Smooth muscle cell (in vitro differentiated cells): Measurements from ENCODE around the gene PDXDC1. TPM values are rescaled to one million over a fixed set of nuclear protein-coding genes. Genes with fewer than 3 reads are reported as not detected.
"Not testable (repeated sequence)": the region's sequence is repeated elsewhere in the genome, so short reads cannot be mapped to it uniquely, and the experiment has no call there.

Source experiments
- DNase-seq: peaks from one replicate; lab custom pipeline; 2025; ENCODE audit not compliant: unreplicated experiment; lab: John Stamatoyannopoulos, UW
- H2AFZ ChIP-seq: fragments of 200-600 bp; sonication (generic); 2 replicates; pipeline ENCODE4 v1.6.0; 2016; ENCODE audit warnings: antibody characterized with exemption, low read depth, mild to moderate bottlenecking
- H3F3A ChIP-seq: fragments of 200-600 bp; sonication (generic); 2 replicates; pipeline ENCODE4 v1.6.0; 2017; ENCODE audit warnings: antibody characterized with exemption, low read depth
- H3K27ac ChIP-seq: fragments of 200-600 bp; sonication (generic); 2 replicates; pipeline ENCODE4 v1.5.1; 2016; ENCODE audit warnings: low read depth, mild to moderate bottlenecking
- H3K27me3 ChIP-seq: fragments of 200-600 bp; sonication (generic); 2 replicates; pipeline ENCODE4 v1.6.1; 2016; ENCODE audit warnings: low read depth, mild to moderate bottlenecking
- H3K36me3 ChIP-seq: fragments of 200-600 bp; sonication (generic); 2 replicates; pipeline ENCODE4 v1.5.1; 2016; ENCODE audit warnings: low read depth
- H3K4me1 ChIP-seq: fragments of 200-600 bp; sonication (generic); 2 replicates; pipeline ENCODE4 v1.5.1; 2016; ENCODE audit warnings: low read depth
- H3K4me2 ChIP-seq: fragments of 200-600 bp; sonication (generic); 2 replicates; pipeline ENCODE4 v1.6.0; 2016; ENCODE audit warnings: mild to moderate bottlenecking
- H3K4me3 ChIP-seq: fragments of 200-600 bp; sonication (generic); 2 replicates; pipeline ENCODE4 v1.5.1; 2016; ENCODE audit warnings: mild to moderate bottlenecking
- H3K79me2 ChIP-seq: fragments of 200-600 bp; sonication (generic); 2 replicates; pipeline ENCODE4 v1.6.0; 2016; ENCODE audit warnings: low read depth, mild to moderate bottlenecking
- H3K9ac ChIP-seq: fragments of 200-600 bp; sonication (generic); 2 replicates; pipeline ENCODE4 v1.6.0; 2016; ENCODE audit warnings: low read depth
- H3K9me3 ChIP-seq: fragments of 200-600 bp; sonication (generic); replicated peaks from 2 replicates; pipeline ENCODE4 v1.5.1; 2016; ENCODE audit warnings: low read depth
- H4K20me1 ChIP-seq: fragments of 200-600 bp; sonication (generic); 2 replicates; pipeline ENCODE4 v1.6.0; 2016; ENCODE audit warnings: low read depth
- CTCF ChIP-seq: fragments of 200-600 bp; sonication (generic); IDR thresholded peaks from 2 replicates; pipeline ENCODE4 v1.5.1; 2017; ENCODE audit warnings: borderline replicate concordance, mild to moderate bottlenecking, antibody characterized with exemption; ENCODE audit not compliant: insufficient read depth, poor library complexity, severe bottlenecking
- WGBS: methylation state at CpG from one replicate; pipeline ENCODE4 v1.1.7; 2016; ENCODE audit warnings: low lambda C conversion rate; 5-methylcytosine and 5-hydroxymethylcytosine counted together
- polyA plus RNA-seq: library from polyadenylated mRNA; unstranded; fragments of >200 nt; fragmentation: Nextera tagmentation; extraction: Ambion mirVana; gene quantifications from 2 replicates; pipeline ENCODE4 v1.2.1, GENCODE V29; 2016
- total RNA-seq: library from RNA; depleted of rRNA; stranded (reverse); fragments of >200 nt; gene quantifications from 2 replicates; pipeline ENCODE4 v1.2.3, GENCODE V29; 2014

The PDXDC1 gene
- total and polyA plus RNA-seq, 2 experiments from 2014 or later = 102 to 113 TPM

DNA sequence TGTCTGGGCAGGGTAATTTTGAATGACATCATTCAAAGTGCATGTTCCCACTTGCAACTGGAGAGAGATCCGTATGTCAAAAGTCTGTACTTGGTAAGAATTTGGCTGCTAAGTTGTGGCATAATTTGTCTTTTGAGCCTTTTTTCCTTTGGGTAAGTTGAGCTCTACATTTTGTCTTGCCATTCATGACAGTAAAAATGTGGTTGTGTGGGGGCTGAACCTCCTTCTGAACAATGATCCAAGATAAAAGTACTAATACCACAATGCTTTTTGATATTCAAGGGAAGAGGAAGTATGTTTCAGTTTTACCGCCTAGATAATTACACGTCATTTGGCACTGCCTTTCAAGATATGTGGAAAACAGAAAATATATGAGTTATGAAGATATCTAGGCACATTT is 32.1 kb upstream of the PDXDC1 start:
- DNase-seq, H3K9me3 ChIP-seq: not testable (repeated sequence)
- WGBS = 76% methylated on average over 3 of the region's 3 CpGs

GRCh38 chr16:14955546-14956231 is 19.1 kb upstream of the PDXDC1 start:
- no peaks in the 10 kb centered on the region for H3K36me3 ChIP-seq
- no peaks in the 10 kb centered on the region for H3F3A ChIP-seq
- no peaks in the 10 kb centered on the region for H3K27me3 ChIP-seq
- no peak for TF ChIP-seq CTCF
- no peak overlapping the region for H2AFZ ChIP-seq
- no peak for DNase-seq
- H3K4me1 ChIP-seq = no peaks in the 10 kb centered on the region
- H3K79me2 ChIP-seq = no peaks in the 10 kb centered on the region
- H3K4me2 ChIP-seq = no peak overlapping the region
- no peaks in the 10 kb centered on the region for H4K20me1 ChIP-seq
- H3K9me3 ChIP-seq = no peaks in the 10 kb centered on the region
- no peak overlapping the region for H3K4me3 ChIP-seq
- whole genome bisulfite sequencing = 94% methylated on average over 16 of the region's 16 CpGs
- H3K27ac ChIP-seq = no peak overlapping the region
- no peak overlapping the region for H3K9ac ChIP-seq

More for the DNA sequence above, 32.1 kb upstream of the PDXDC1 start:
- not testable (repeated sequence) for H3K36me3 ChIP-seq, H3K9ac ChIP-seq, H3K27ac ChIP-seq, H3K79me2 ChIP-seq, H4K20me1 ChIP-seq, H3K27me3 ChIP-seq, H3K4me2 ChIP-seq, H3F3A ChIP-seq, H3K4me3 ChIP-seq, H3K4me1 ChIP-seq, H2AFZ ChIP-seq

DNA sequence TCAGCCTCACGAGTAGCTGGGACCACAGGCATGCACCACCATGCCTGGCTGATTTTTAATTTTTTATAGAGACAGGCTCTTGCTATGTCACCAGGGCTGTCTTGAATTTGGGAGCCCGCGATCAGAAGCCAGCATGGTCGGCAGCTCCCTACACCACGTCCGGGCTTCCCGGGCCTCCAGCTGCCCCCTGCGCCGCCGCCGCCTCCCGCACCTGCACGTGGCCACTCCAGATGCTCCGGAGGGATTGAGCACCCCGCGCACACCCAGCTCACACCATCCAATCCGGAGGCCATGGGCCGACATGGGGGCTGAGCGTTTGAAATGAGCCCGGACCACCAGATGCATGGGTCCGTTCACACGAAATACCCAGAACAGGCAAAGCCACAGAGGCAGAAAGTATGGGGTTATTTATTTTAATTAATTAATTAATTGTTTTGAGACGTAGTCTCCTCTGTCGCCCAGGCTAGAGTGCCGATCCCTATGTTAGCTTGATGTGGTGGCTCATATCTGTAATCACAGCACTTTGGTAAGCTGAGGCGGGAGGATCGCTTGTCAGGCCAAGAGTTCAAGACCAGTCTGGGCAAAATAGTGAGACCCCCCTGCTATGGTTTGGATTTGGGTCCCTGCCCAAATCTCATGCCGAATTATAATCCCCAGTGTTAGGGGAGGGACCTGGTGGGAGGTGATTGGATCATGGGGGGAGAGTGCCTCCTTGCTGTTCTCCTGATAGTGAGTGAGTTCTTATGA is 17.1 kb upstream of the PDXDC1 start:
- Histone ChIP-seq H3K4me3 (no peak overlapping the region), H4K20me1 (no peaks in the 10 kb centered on the region), H2AFZ (no peak overlapping the region), H3K9me3 (no peaks in the 10 kb centered on the region), H3K79me2 (no peaks in the 10 kb centered on the region), H3F3A (no peaks in the 10 kb centered on the region), H3K4me1 (no peaks in the 10 kb centered on the region), H3K9ac (no peak overlapping the region), H3K27ac (no peak overlapping the region), H3K36me3 (no peaks in the 10 kb centered on the region), H3K27me3 (peaks cover 6% of the 10 kb centered on the region), H3K4me2 (no peak overlapping the region)
- no peak for TF ChIP-seq CTCF
- WGBS = 96% methylated on average over 28 of the region's 28 CpGs
- DNase-seq = no peak

GRCh38 chr16:14958323-14958600 is 16.6 kb upstream of the PDXDC1 start:
- no peak for DNase-seq
- Histone ChIP-seq H2AFZ (no peak overlapping the region), H3K9ac (no peak overlapping the region), H3K79me2 (no peaks in the 10 kb centered on the region), H3K4me1 (no peaks in the 10 kb centered on the region), H3K4me2 (no peak overlapping the region), H3K4me3 (no peak overlapping the region), H3F3A (no peaks in the 10 kb centered on the region), H3K27me3 (peaks cover 6% of the 10 kb centered on the region), H3K36me3 (no peaks in the 10 kb centered on the region), H3K9me3 (no peaks in the 10 kb centered on the region), H4K20me1 (no peaks in the 10 kb centered on the region), H3K27ac (no peak overlapping the region)
- TF ChIP-seq CTCF = no peak
- 93% methylated on average over 4 of the region's 4 CpGs for WGBS
